Fibroblast of mammary gland (primary cell): Measurements from ENCODE around the gene DLG2.
A peak's percentile ranks its signal among the peaks of the same experiment; 100 is the strongest.

Experiments
- DNase-seq: peaks from one replicate; pipeline ENCODE4 v3.0.0-alpha.2; 2010; ENCODE audit warnings: low read depth
- H3K4me3 ChIP-seq: 2 replicates; pipeline ENCODE4 v1.5.1; 2011; ENCODE audit warnings: low read depth, mild to moderate bottlenecking, low read length, moderate library complexity; ENCODE audit not compliant: control insufficient read depth
- CTCF ChIP-seq: conservative IDR thresholded peaks from 2 replicates; pipeline ENCODE4 v1.5.1; 2011; ENCODE audit warnings: low read depth, low read length, inconsistent platforms; ENCODE audit not compliant: control insufficient read depth, insufficient read depth

The DLG2 gene

GRCh38 chr11:83918476-83918875 lies 1708.7 kb downstream of the DLG2 start:
- peak; percentile 33 for DNase-seq
- no peak for TF ChIP-seq CTCF
- no peak overlapping the region for H3K4me3 ChIP-seq

GRCh38 chr11:83914995-83915394 lies 1712.1 kb downstream of the DLG2 start:
- no peak overlapping the region for H3K4me3 ChIP-seq
- no peak for TF ChIP-seq CTCF
- DNase-seq, result no peak

- no peak overlapping the region for H3K4me3 ChIP-seq
- DNase-seq, result no peak
- TF ChIP-seq CTCF, result no peak
Observed at GRCh38 chr11:83909579-83910534, 1717.3 kb downstream of the DLG2 start.

- no peak overlapping the region for H3K4me3 ChIP-seq
- DNase-seq, result no peak
- no peak for TF ChIP-seq CTCF
Observed at GRCh38 chr11:83908298-83908856, 1718.8 kb downstream of the DLG2 start.

- no peak for DNase-seq
- TF ChIP-seq CTCF, result no peak
- no peak overlapping the region for H3K4me3 ChIP-seq
Observed at GRCh38 chr11:83895516-83895915, 1731.6 kb downstream of the DLG2 start.

GRCh38 chr11:83881428-83881827 lies 1745.7 kb downstream of the DLG2 start:
- H3K4me3 ChIP-seq, result no peak overlapping the region
- no peak for TF ChIP-seq CTCF
- DNase-seq, result no peak
